GM23338 (cell line): ENCODE measurements around the gene SMU1. TPM values are rescaled to one million over a fixed set of nuclear protein-coding genes. Genes with fewer than 3 reads are reported as not detected.

Source experiments
- ATAC-seq: fragments of 200-7000 bp; cut with Tn5 transposase; 3 replicates; pipeline ENCODE4 v1.9.1; 2020
- DNase-seq: peaks from one replicate; pipeline ENCODE4 v3.0.0-alpha.2; 2015; ENCODE audit warnings: low spot score
- H2AFZ ChIP-seq: fragments of 200-600 bp; sonication (generic); 2 replicates; pipeline ENCODE4 v1.8.0; 2016; ENCODE audit warnings: antibody characterized with exemption, mild to moderate bottlenecking, moderate library complexity
- H3F3A ChIP-seq: fragments of 200-600 bp; sonication (generic); replicated peaks from 2 replicates; pipeline ENCODE4 v1.8.0; 2017; ENCODE audit warnings: antibody characterized with exemption, mixed run types, low read depth
- H3K27ac ChIP-seq: fragments of 200-600 bp; sonication (generic); 2 replicates; pipeline ENCODE4 v1.6.1; 2016; ENCODE audit warnings: low read depth
- H3K27me3 ChIP-seq: fragments of 200-600 bp; sonication (generic); 2 replicates; pipeline ENCODE4 v1.8.0; 2016; ENCODE audit warnings: mild to moderate bottlenecking, mixed run types, moderate library complexity; ENCODE audit not compliant: insufficient read depth
- H3K36me3 ChIP-seq: fragments of 200-600 bp; sonication (generic); 2 replicates; pipeline ENCODE4 v1.8.0; 2016; ENCODE audit warnings: mild to moderate bottlenecking; ENCODE audit not compliant: insufficient read depth
- H3K4me1 ChIP-seq: fragments of 200-600 bp; sonication (generic); 2 replicates; pipeline ENCODE4 v1.8.0; 2016; ENCODE audit warnings: mild to moderate bottlenecking, moderate library complexity; ENCODE audit not compliant: insufficient read depth
- H3K4me2 ChIP-seq: fragments of 200-600 bp; sonication (generic); 2 replicates; pipeline ENCODE4 v1.7.1; 2017; ENCODE audit warnings: mixed run types
- H3K4me3 ChIP-seq: fragments of 200-600 bp; sonication (generic); 2 replicates; pipeline ENCODE4 v1.6.1; 2016; ENCODE audit warnings: mixed run types
- H3K79me2 ChIP-seq: fragments of 200-600 bp; sonication (generic); replicated peaks from 2 replicates; pipeline ENCODE4 v1.8.0; 2017; ENCODE audit warnings: mild to moderate bottlenecking; ENCODE audit not compliant: insufficient read depth
- H3K9me2 ChIP-seq: fragments of 200-600 bp; sonication (generic); 2 replicates; pipeline ENCODE4 v1.8.0; 2017; ENCODE audit not compliant: insufficient read depth
- H4K20me1 ChIP-seq: fragments of 200-600 bp; sonication (generic); replicated peaks from 2 replicates; pipeline ENCODE4 v1.8.0; 2017; ENCODE audit warnings: mild to moderate bottlenecking; ENCODE audit not compliant: insufficient read depth
- H3K27ac Mint-ChIP-seq: 2 replicates; pipeline ENCODE4 v1.8.0; 2020; ENCODE audit warnings: inconsistent platforms, mild to moderate bottlenecking, moderate library complexity, mixed read lengths
- H3K27me3 Mint-ChIP-seq: 3 replicates; pipeline ENCODE4 v1.8.0; 2022; ENCODE audit warnings: low read depth, mild to moderate bottlenecking, moderate library complexity, mixed read lengths, inconsistent platforms; ENCODE audit not compliant: insufficient read depth, poor library complexity
- H3K36me3 Mint-ChIP-seq: 3 replicates; pipeline ENCODE4 v1.8.0; 2021; ENCODE audit warnings: low read depth, mild to moderate bottlenecking, inconsistent platforms, moderate library complexity, mixed read lengths
- H3K4me1 Mint-ChIP-seq: 3 replicates; pipeline ENCODE4 v1.8.0; 2020; ENCODE audit warnings: mild to moderate bottlenecking, inconsistent platforms, mixed read lengths
- H3K4me3 Mint-ChIP-seq: 3 replicates; pipeline ENCODE4 v1.8.0; 2021; ENCODE audit warnings: moderate library complexity, mild to moderate bottlenecking, inconsistent platforms, mixed read lengths
- H3K9me3 Mint-ChIP-seq: 3 replicates; pipeline ENCODE4 v1.8.0; 2020; ENCODE audit warnings: moderate library complexity, mild to moderate bottlenecking, inconsistent platforms, mixed read lengths
- CREB1 ChIP-seq: fragments of 250-450 bp; sonication (Bioruptor Pico); IDR thresholded peaks from 2 replicates; pipeline ENCODE4 v1.5.0; 2020; ENCODE audit warnings: low read depth, mild to moderate bottlenecking, moderate library complexity
- EZH2 ChIP-seq: fragments of 200-600 bp; sonication (generic); IDR thresholded peaks from one replicate; pipeline ENCODE4 v1.8.0; 2017; ENCODE audit warnings: antibody characterized with exemption, mild to moderate bottlenecking, low read depth; ENCODE audit not compliant: unreplicated experiment
- NANOG ChIP-seq: IDR thresholded peaks from 2 replicates; pipeline ENCODE4 v1.6.1; 2016; ENCODE audit warnings: antibody characterized with exemption, borderline replicate concordance
- STAT1 ChIP-seq: IDR thresholded peaks from one replicate; pipeline ENCODE4 v1.6.1; 2016; ENCODE audit warnings: antibody characterized with exemption; ENCODE audit not compliant: unreplicated experiment
- ZNF462 ChIP-seq: fragments of 250-450 bp; sonication (Bioruptor Pico); IDR thresholded peaks from 2 replicates; pipeline ENCODE4 v1.5.0; 2020; ENCODE audit warnings: mild to moderate bottlenecking, moderate library complexity
- polyA plus RNA-seq: library from polyadenylated mRNA; unstranded; fragments of >200 nt; fragmentation: Nextera tagmentation; extraction: Ambion mirVana; gene quantifications from 2 replicates; pipeline ENCODE4 v1.2.1, GENCODE V29; 2016
- total RNA-seq: library from RNA; depleted of rRNA; stranded (reverse); fragments of >200 nt; shearing (Covaris generic); gene quantifications from 2 replicates; pipeline ENCODE4 v1.2.3, GENCODE V29; 2014
- TF ChIP-seq, protein P1 (sequence below): IDR thresholded peaks from 2 replicates; pipeline ENCODE4 v1.6.1; 2016; ENCODE audit warnings: antibody characterized with exemption

Gene SMU1
- total and polyA plus RNA-seq, 2 experiments from 2014 or later, result 14.3 to 23.8 TPM

DNA sequence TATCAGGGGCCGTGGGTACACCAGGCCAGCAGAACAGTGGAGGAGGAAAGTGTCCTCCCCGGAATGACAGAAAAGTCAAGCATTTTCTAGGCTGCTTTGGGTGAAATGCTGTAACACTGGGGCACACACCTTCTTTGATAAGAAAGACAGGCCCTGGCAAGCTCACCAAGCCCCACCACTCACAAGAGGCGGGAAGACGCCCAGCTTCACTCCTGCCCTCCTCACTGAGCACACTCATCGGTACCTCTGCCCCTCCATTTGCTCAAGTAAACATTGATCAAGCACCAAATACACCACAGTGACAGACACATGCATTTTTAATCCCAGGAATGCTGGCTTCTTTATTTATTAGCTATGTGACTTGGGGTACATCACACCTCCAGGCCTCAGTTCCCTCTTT, 47.6 kb upstream of the SMU1 start:
- no peak overlapping the region for H3K27ac ChIP-seq
- Mint-ChIP-seq H3K27me3 (peaks cover 2% of the 10 kb centered on the region), H3K4me3 (no peak overlapping the region), H3K4me1 (peaks cover 6% of the 10 kb centered on the region), H3K27ac (no peak overlapping the region), H3K9me3 (no peaks in the 10 kb centered on the region), H3K36me3 (peaks cover 8% of the 10 kb centered on the region)
- no peak overlapping the region for H2AFZ ChIP-seq
- H3K4me2 ChIP-seq, result no peak overlapping the region
- TF ChIP-seq ZNF462 (no peak), STAT1 (no peak), EZH2 (no peak), NANOG (no peak), CREB1 (CRISPR knock-in tag) (no peak)
- TF ChIP-seq, protein P1, sequence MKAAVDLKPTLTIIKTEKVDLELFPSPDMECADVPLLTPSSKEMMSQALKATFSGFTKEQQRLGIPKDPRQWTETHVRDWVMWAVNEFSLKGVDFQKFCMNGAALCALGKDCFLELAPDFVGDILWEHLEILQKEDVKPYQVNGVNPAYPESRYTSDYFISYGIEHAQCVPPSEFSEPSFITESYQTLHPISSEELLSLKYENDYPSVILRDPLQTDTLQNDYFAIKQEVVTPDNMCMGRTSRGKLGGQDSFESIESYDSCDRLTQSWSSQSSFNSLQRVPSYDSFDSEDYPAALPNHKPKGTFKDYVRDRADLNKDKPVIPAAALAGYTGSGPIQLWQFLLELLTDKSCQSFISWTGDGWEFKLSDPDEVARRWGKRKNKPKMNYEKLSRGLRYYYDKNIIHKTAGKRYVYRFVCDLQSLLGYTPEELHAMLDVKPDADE, result no peak
- no peaks in the 10 kb centered on the region for H3K27me3 ChIP-seq
- H3K4me1 ChIP-seq, result no peaks in the 10 kb centered on the region
- H3F3A ChIP-seq, result no peaks in the 10 kb centered on the region
- no peak for ATAC-seq
- H3K79me2 ChIP-seq, result no peaks in the 10 kb centered on the region
- no peaks in the 10 kb centered on the region; the same call in 1 of the 2 replicates for H4K20me1 ChIP-seq
- no peak overlapping the region for H3K4me3 ChIP-seq
- peaks cover 4% of the 10 kb centered on the region; the same call in 1 of the 2 replicates for H3K9me2 ChIP-seq
- DNase-seq, result no peak
- no peaks in the 10 kb centered on the region for H3K36me3 ChIP-seq
